ENCODE results near the gene OPA1. TPM values are rescaled to one million over a fixed set of nuclear protein-coding genes. Genes with fewer than 3 reads are reported as not detected.

Gene OPA1
- total and polyA plus RNA-seq, 2 of the 8 experiments (the other 6 are each of a cell fraction or from before 2014, with no cell fraction given) = 20.3 to 109 TPM

DNA sequence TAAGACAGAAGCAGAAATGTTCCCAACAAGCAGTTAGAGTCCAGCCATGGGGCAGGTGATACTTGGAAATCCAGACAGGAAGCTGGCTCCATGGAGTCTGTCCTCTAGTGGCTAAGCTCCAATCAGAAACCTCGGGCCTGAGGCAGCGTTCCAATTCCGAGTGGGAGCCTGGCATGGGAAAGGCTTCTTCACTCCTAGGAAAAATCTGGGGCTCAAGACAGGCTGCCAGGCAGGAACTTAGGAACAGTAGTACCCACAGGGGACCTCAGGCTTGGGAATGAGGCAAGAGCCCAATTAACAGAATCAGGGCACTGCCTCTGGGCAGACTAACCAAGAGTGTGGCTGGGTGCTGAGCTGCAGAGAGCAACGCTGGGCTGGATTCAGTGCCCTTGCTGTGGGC is 32.1 kb upstream of the OPA1 start:
- Histone ChIP-seq H4K5ac (ENCODE audit: insufficient read length, low read depth, low read length) (no peak overlapping the region), H4K8ac (ENCODE audit: extremely low read depth, insufficient read depth, low read length) (no peak overlapping the region), H3K79me1 (ENCODE audit: low read depth, low read length) (no peaks in the 10 kb centered on the region), H3K4me3 (ENCODE audit: extremely low read depth in 1 of 4, insufficient read depth in 2 of 4, low read depth in 3 of 4, low read length in 4 of 4) (no peak overlapping the region), H2AK5ac (ENCODE audit: low read depth, low read length) (no peak overlapping the region), H2BK20ac (ENCODE audit: low read length) (no peak overlapping the region), H3K14ac (ENCODE audit: insufficient read length) (no peak overlapping the region), H3K23ac (ENCODE audit: insufficient read length) (no peak overlapping the region), H4K91ac (replicated peaks; ENCODE audit: insufficient read length, low read length) (no peak overlapping the region), H3K23me2 (ENCODE audit: low read depth, low read length) (no peaks in the 10 kb centered on the region), H3K27ac (ENCODE audit: low read depth, low read length) (no peak overlapping the region), H2AFZ (ENCODE audit: low read length) (0 out of 2 replicates have a peak overlapping the region, but pooled peaks have one; percentile 90), H3K4me1 (replicated peaks in 1 of 4; ENCODE audit: control insufficient read depth in 3 of 4, insufficient read depth in 4 of 4, low read length in 3 of 4) (no peaks in the 10 kb centered on the region), H3K27me3 (replicated peaks in 1 of 4; ENCODE audit: control insufficient read depth in 3 of 4, extremely low read depth in 1 of 4, insufficient read depth in 3 of 4, low read length in 3 of 4) (no peaks in the 10 kb centered on the region), H3K79me2 (ENCODE audit: control insufficient read depth in 1 of 2, insufficient read depth in 2 of 2, low read length in 2 of 2) (no peaks in the 10 kb centered on the region), H3K4me2 (ENCODE audit: insufficient read depth in 1 of 2, low read depth in 2 of 2, low read length in 2 of 2) (no peak overlapping the region), H3K18ac (ENCODE audit: extremely low read depth, low read length) (no peak overlapping the region), H4K20me1 (replicated peaks in 1 of 2; ENCODE audit: control insufficient read depth in 1 of 2, insufficient read depth in 2 of 2, low read length in 2 of 2) (no peaks in the 10 kb centered on the region), H3K9me3 (ENCODE audit: insufficient read depth in 2 of 2, low read depth in 1 of 2, low read length in 1 of 2) (no peaks in the 10 kb centered on the region), H3K36me3 (ENCODE audit: control insufficient read depth in 2 of 4, insufficient read depth in 4 of 4, low read length in 3 of 4) (no peaks in the 10 kb centered on the region), H3K4ac (replicated peaks; ENCODE audit: insufficient read length, low read depth, low read length) (no peak overlapping the region), H2BK15ac (ENCODE audit: low read length) (no peak overlapping the region), H3K56ac (replicated peaks; ENCODE audit: insufficient read length, low read depth, low read length) (no peak overlapping the region), H2BK120ac (replicated peaks; ENCODE audit: low read depth, low read length) (no peak overlapping the region), H2BK12ac (ENCODE audit: low read depth, low read length) (no peak overlapping the region), H2BK5ac (ENCODE audit: low read depth, low read length) (no peak overlapping the region), H3K9ac (replicated peaks in 1 of 4; ENCODE audit: extremely low read depth in 1 of 4, low read depth in 3 of 4, low read length in 3 of 4) (no peak overlapping the region)
- ChIA-PET POLR2A (ENCODE audit: partially characterized antibody) (no interaction called here), CTCF (ENCODE audit: partially characterized antibody) (interaction anchor here (0.6 to 3.8 kb wide), 6 partner anchors 11 to 750 kb away, joined by 3 to 17 read pairs (median 3); no protein-coding TSS in a partner anchor)
- no peak for DNase-seq (ENCODE audit: low read depth in 1 of 2, low spot score in 2 of 2)
- whole genome bisulfite sequencing, 2 experiments (ENCODE audit: extremely low coverage in 1 of 2, insufficient coverage in 1 of 2, insufficient read length in 1 of 2, insufficient replicate concordance in 2 of 2, low coverage in 1 of 2, low lambda C conversion rate in 2 of 2, missing lambda C conversion rate in 1 of 2) = 95% methylated on average over 4 of the region's 4 CpGs; no CpG with 5 or more reads in 1 of the 2 experiments
- TF ChIP-seq NANOG (IDR thresholded peaks at IDR 0.05; ENCODE audit: insufficient read depth, low read depth, low read length, poor library complexity, severe bottlenecking) = no peak
- no peak for TF ChIP-seq ASH2L (IDR thresholded peaks at IDR 0.05; ENCODE audit: low read length)
- no peak for TF ChIP-seq RFX5 (IDR thresholded peaks at IDR 0.05; ENCODE audit: borderline replicate concordance, low read depth, low read length)
- no peak for TF ChIP-seq JUND (IDR thresholded peaks at IDR 0.05; ENCODE audit: low read length)
- TF ChIP-seq BCL11A (IDR thresholded peaks at IDR 0.05; ENCODE audit: low read depth in 2 of 2, low read length in 2 of 2) = no peak
- FAIRE-seq = no peak

Data from H1 (cell line).